Heart left ventricle (tissue), 13 donors: ENCODE results near the gene NR3C2.
A peak's percentile ranks its signal among the peaks of the same experiment; 100 is the strongest.

Source experiments
- POLR2A ChIP-seq, 2 donors: fragments of 450-650 bp; IDR thresholded peaks; one replicate each; pipeline ENCODE4 v1.6.1; 2017; ENCODE audit warnings: antibody characterized with exemption in 2 of 2, mild to moderate bottlenecking in 2 of 2, moderate library complexity in 2 of 2
- TF ChIP-seq, protein P1 (sequence below), 12 donors: fragments of 200-600 bp; sonication (generic) in 4 of 12; IDR thresholded peaks; one replicate each; pipeline versions ENCODE4 v1.5.0 to v1.8.0; 2018 to 2022; ENCODE audit warnings: antibody characterized with exemption in 12 of 12, mild to moderate bottlenecking in 5 of 12
- donor health status: ischemic (EF 13 %, LVEDD 7.1; RV severe dilation, severe dysfunction).
- donor health status: DM: no; HTN: yes; CAD: no.
- donor health status: DM: no; HTN: no; CAD: no.
- donor health status: ischemic (EF 25% LVEDD 6.9; RV normal size, moderate dysfunction).
- donor health status: ischemic (EF 25% LVEDD 5.7; RV mildly dilated, moderate dysfunction).
- donor health status: ischemic (EF 35%, LVEDD 5.7; RV mildly dilated, moderate dysfunction).
- donor health status: nonischemic (EF 11% LVEDD 7.7; RV severe dilation, severe dysfunction).
- donor health status: DM: yes; HTN: yes; CAD: no.
- donor health status: PGD.
- donor health status: ischemic (EF 29% LVEDD 5.4; RV normal size, mild dysfunction).
- donor health status: nonischemic (EF 23%, LVEDD 6.1; RV moderate dilation, normal function).

DNA sequence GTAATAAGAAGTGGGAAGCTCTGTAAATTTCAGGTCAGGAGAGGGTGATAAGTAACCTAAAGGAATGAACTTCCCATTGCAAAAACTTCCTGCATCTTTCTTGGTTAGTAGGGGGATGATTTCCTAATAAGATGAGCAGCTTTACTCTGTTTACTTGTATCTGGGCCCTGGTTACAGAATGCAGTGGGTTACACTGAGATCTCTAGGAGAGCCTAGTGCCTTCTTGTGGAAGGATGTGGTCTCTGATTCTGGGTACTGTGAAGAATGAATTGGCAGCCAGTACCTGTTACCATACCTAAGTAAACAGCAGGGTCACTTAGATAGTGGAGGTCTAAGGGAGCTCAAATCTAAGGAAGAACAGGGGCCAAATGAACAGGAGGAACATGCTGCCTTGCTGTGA, 389.8 kb downstream of the NR3C2 start:
- TF ChIP-seq, protein P1, sequence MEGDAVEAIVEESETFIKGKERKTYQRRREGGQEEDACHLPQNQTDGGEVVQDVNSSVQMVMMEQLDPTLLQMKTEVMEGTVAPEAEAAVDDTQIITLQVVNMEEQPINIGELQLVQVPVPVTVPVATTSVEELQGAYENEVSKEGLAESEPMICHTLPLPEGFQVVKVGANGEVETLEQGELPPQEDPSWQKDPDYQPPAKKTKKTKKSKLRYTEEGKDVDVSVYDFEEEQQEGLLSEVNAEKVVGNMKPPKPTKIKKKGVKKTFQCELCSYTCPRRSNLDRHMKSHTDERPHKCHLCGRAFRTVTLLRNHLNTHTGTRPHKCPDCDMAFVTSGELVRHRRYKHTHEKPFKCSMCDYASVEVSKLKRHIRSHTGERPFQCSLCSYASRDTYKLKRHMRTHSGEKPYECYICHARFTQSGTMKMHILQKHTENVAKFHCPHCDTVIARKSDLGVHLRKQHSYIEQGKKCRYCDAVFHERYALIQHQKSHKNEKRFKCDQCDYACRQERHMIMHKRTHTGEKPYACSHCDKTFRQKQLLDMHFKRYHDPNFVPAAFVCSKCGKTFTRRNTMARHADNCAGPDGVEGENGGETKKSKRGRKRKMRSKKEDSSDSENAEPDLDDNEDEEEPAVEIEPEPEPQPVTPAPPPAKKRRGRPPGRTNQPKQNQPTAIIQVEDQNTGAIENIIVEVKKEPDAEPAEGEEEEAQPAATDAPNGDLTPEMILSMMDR (IDR thresholded peaks at IDR 0.05) = peak in 1 of 12 donors; percentile 6
- no peak for TF ChIP-seq POLR2A (IDR thresholded peaks at IDR 0.05)
